ENCODE data around the gene EMC9.

Gene EMC9

DNA sequence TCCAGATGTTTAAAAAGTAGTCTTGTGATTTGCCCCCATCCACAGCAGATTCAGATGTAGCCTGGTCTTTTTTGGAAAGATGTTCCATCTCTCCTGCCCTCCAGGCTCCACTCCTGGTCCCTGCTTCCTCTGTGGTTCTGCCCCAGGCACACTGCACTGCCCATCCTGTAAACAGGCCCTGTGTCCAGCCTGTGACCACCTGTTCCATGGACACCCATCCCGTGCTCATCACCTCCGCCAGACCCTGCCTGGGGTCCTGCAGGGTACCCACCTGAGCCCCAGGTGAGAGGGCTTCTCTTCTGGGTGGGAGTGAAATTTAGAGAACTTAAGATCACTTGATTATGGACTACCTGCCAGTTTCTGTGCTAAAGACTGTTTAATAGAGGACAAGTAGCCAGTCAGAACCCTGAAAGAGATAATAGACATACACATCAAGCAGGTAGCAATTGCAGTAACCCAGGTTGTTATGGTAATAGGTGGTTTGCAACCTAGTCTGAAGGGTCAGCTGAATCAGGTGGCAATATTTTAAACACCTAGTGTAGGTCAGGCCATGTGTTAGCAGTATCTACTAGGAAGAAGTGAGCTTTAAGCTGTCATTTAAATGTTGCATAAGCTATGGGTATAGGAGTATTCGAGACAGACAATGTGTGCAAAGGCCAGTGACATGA is 8.0 kb upstream of the EMC9 start:
- Mint-ChIP-seq H3K4me3 (peak overlapping the region; percentile 100), H3K27me3 (ENCODE audit: low read depth) (no peaks in the 10 kb centered on the region), H3K27ac (peak overlapping the region; percentile 26), H3K9me3 (no peaks in the 10 kb centered on the region), H3K4me1 (ENCODE audit: low read depth) (peaks cover 36% of the 10 kb centered on the region), H3K36me3 (ENCODE audit: low read depth) (peaks cover 62% of the 10 kb centered on the region)
- DNase-seq (ENCODE audit: low spot score): no peak

DNA sequence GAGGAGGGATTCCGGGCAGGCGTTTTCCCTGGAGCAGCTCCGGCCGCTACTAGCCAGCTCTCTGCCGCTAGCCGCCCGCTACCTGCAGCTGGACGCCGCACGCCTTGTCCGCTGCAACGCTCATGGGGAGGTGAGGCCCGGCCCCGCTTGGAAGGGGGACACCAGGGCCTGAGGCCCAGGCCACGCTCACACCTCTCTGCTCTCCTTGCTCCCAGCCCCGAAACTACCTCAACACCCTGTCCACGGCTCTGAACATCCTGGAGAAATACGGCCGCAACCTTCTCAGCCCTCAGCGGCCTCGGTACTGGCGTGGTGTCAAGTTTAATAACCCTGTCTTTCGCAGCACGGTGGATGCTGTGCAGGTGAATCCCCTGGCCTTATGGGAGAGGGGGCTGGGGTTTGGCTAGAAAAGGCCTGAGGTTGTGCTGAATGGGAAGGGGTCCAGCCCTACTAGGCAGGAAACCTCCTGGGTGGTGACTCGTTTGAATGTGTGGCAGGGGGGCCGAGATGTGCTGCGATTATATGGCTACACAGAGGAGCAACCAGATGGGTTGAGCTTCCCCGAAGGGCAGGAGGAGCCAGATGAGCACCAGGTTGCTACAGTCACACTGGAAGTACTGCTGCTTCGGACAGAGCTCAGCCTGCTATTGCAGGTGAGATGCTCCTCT is 6.5 kb upstream of the EMC9 start:
- peak overlapping the region; percentile 100 for H3K4me3 Mint-ChIP-seq
- H3K27ac Mint-ChIP-seq: peak overlapping the region; percentile 82
- peaks cover 48% of the 10 kb centered on the region for H3K4me1 Mint-ChIP-seq (ENCODE audit: low read depth)
- no peaks in the 10 kb centered on the region for H3K9me3 Mint-ChIP-seq
- DNase-seq (ENCODE audit: low spot score): no peak
- peaks cover 73% of the 10 kb centered on the region for H3K36me3 Mint-ChIP-seq (ENCODE audit: low read depth)
- H3K27me3 Mint-ChIP-seq (ENCODE audit: low read depth): no peaks in the 10 kb centered on the region

DNA sequence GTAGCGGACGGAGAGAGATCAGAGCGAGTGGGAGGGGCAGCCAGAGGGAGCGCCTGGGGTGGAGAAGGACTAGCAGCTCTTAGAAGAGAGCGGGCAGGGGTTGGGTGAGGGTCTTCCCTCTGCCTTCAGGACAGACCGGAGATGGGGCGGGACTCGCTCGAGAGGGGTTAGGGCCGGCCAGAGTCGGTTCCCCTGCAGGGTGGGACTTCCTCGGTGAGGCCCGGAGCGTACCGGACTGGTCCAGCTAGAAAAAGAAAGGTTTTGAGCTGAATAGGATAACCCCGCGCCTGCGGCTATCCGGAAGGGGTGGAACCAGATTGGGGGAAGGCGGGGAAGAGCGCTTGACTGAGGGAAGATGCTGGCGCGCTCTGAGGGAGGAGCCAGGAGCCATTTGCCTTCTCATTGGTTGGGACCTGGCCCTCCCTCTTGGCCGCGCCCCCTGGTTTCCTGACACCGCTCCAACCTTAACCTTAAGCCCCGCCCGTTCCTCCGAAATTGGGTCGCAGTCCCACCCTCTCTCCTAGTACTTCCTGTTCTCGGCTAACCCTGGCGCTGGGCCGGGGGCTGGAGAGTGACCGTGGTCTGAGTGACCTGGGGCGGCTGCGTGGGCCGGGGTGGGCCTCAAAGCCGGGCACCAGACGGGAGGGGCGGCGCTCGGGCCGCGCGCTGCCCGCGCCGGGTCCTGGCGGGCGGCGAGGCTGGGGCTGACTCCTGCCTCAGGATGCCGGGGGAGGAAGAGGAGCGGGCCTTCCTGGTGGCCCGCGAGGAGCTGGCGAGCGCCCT is 5.8 kb upstream of the EMC9 start, which contains the start of gene RNF31:
TSS of gene RNF31 (plus strand) at position 521 of the 783 bp plus-strand sequence. CDS start at position 722, 201 bp downstream.
- Mint-ChIP-seq H3K27ac (peak within 1 kb of the TSS; percentile 100), H3K27me3 (ENCODE audit: low read depth) (no peaks in the 10 kb centered on the region), H3K4me1 (ENCODE audit: low read depth) (peaks cover 51% of the 10 kb centered on the region), H3K9me3 (no peaks in the 10 kb centered on the region), H3K4me3 (peak within 1 kb of the TSS; percentile 100), H3K36me3 (ENCODE audit: low read depth) (peaks cover 73% of the 10 kb centered on the region)
- peak; percentile 98 for DNase-seq (ENCODE audit: low spot score)

DNA sequence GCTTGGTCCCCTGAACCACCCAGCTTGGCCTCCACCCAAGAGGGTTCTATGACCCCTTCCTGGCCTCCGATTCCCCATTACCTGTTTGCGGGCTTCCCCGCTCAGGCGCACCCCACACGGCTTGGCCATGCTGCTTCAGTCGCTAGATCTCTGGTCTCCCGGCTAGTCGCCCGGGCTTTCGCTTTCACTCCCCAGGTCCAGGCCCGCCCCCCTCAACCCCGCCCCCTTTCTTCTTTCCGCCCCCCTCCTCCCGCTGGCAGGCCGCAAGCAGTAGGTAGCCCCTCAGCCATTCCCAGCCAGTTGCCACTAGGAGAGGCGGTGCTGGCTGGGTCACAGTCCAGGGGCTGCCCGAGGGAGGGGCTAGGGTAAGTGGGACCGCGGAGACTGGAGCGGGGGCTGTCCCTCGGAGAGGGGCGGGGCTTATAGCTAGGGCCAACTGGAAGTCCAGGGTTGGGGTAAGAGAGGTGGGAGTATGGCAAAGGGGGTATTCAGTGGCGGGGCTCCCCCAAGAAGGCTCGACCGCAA is 5.1 kb upstream of the EMC9 start, which contains the start of gene PSME2:
TSS of gene PSME2 (minus strand) at position 158 of the 525 bp plus-strand sequence. CDS start at position 129, 29 bp downstream.
- H3K4me3 Mint-ChIP-seq: peak within 1 kb of the TSS; percentile 100
- peaks cover 72% of the 10 kb centered on the region for H3K36me3 Mint-ChIP-seq (ENCODE audit: low read depth)
- H3K9me3 Mint-ChIP-seq: no peaks in the 10 kb centered on the region
- peaks cover 53% of the 10 kb centered on the region for H3K4me1 Mint-ChIP-seq (ENCODE audit: low read depth)
- H3K27me3 Mint-ChIP-seq (ENCODE audit: low read depth): no peaks in the 10 kb centered on the region
- DNase-seq (ENCODE audit: low spot score): peak; percentile 93
- peak within 1 kb of the TSS; percentile 100 for H3K27ac Mint-ChIP-seq

DNA sequence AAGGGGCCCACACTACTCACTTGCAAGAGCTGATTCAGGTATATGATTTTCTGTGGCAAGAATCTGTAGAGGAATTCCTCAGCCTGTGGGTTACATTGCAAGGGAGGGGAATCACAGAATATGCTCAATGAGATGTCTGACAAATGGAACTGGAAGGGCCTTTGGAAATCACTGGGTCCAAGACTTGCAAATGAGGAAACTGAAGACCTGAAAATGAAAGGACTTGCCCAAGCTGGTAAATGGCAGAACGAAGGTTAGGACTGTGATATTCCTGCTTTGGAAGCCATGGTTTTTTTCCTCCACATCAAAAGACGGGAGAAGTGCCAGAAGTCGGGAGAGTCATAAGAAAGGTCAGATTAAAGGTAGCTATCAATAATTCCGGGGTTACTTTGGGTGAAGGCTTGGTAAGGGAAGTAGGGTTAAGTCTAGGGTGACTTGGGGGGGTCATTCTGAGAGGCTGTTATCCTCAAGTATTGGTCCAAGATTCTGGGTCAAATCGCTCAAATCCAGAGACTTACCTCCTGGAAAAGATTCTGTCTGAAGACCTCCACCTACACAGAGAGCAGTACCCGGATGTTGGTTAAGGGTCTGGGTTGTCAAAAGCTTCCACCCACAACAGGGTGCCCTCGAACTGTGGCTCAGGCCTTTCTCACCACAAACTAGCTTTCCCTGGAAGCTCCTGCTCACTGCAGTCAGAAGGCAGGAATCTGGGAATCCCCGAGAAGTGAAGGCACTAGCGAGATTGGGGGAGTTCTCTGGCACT is 4.5 kb upstream of the EMC9 start:
- H3K9me3 Mint-ChIP-seq: no peaks in the 10 kb centered on the region
- DNase-seq (ENCODE audit: low spot score): no peak
- H3K27me3 Mint-ChIP-seq (ENCODE audit: low read depth): no peaks in the 10 kb centered on the region
- peak overlapping the region; percentile 100 for H3K4me3 Mint-ChIP-seq
- H3K27ac Mint-ChIP-seq: peak overlapping the region; percentile 100
- peaks cover 53% of the 10 kb centered on the region for H3K4me1 Mint-ChIP-seq (ENCODE audit: low read depth)
- peaks cover 67% of the 10 kb centered on the region for H3K36me3 Mint-ChIP-seq (ENCODE audit: low read depth)

DNA sequence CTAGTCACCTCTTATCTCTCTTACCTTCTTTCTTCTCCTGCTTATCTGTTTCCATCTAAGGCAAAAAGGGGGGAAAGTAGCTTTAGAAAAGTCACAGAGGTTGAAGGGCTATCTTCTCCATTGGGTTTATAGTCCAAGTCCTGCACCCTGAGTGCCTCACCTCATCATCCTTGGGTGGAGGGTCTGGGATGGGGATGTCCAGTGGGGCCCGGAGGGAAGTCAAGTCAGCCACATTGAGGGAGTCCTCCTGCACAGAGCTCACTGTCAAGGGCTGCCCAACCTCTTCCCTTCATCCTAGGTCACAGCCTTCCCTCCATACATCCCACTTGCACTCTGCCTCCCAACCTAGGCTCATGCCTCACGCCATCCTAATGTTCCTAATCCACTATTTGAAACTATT is 3.8 kb upstream of the EMC9 start:
- peak overlapping the region; percentile 100 for H3K4me3 Mint-ChIP-seq
- H3K27me3 Mint-ChIP-seq (ENCODE audit: low read depth): no peaks in the 10 kb centered on the region
- DNase-seq (ENCODE audit: low spot score): no peak
- H3K4me1 Mint-ChIP-seq (ENCODE audit: low read depth): peaks cover 49% of the 10 kb centered on the region
- peak overlapping the region; percentile 100 for H3K27ac Mint-ChIP-seq
- no peaks in the 10 kb centered on the region for H3K9me3 Mint-ChIP-seq
- peaks cover 67% of the 10 kb centered on the region for H3K36me3 Mint-ChIP-seq (ENCODE audit: low read depth)

DNA sequence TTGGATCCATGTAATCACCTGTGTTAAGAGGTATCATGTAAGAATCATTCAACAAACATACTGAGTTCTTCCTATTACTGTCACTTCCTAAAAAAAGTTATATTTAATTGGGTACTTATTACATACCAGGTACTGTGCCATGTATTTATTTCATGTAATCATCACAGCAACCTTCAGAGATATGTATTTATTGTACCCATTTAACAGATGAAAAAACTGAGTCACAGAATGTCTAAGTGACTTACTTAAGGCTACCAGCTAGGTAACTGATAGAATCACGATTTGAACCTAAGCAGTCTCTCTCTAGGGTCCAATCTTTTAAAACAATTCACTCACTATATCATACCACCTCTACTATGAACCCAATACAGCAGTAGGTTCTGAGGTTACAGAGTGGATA is 3.1 kb upstream of the EMC9 start:
- no peak for DNase-seq (ENCODE audit: low spot score)
- Mint-ChIP-seq H3K27ac (peak overlapping the region; percentile 50), H3K4me1 (ENCODE audit: low read depth) (peaks cover 50% of the 10 kb centered on the region), H3K4me3 (peak overlapping the region; percentile 100), H3K36me3 (ENCODE audit: low read depth) (peaks cover 68% of the 10 kb centered on the region), H3K9me3 (no peaks in the 10 kb centered on the region), H3K27me3 (ENCODE audit: low read depth) (no peaks in the 10 kb centered on the region)

DNA sequence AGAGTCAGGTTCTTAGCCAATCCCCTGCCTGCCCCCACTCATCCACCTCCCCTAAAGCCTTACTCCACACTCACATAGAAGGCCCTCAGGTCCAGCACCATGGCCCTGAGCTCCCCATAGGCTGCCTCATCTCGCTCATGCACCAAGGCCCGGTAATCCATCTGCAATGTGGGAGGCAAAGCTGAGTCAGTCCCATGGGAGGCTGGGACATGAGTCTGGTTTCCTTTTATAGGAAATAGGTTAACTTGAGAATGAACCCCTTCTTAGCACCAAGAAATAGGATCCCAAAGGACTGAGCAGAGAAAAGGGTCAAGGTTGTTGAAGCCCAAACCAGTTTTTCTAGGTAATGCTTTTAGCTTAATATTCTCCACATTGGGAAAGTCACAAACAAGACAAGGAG is 2.1 kb upstream of the EMC9 start:
- H3K4me3 Mint-ChIP-seq: peak overlapping the region; percentile 99
- H3K27ac Mint-ChIP-seq: peak overlapping the region; percentile 69
- H3K4me1 Mint-ChIP-seq (ENCODE audit: low read depth): peaks cover 50% of the 10 kb centered on the region
- no peaks in the 10 kb centered on the region for H3K9me3 Mint-ChIP-seq
- H3K36me3 Mint-ChIP-seq (ENCODE audit: low read depth): peaks cover 68% of the 10 kb centered on the region
- DNase-seq (ENCODE audit: low spot score): no peak
- no peaks in the 10 kb centered on the region for H3K27me3 Mint-ChIP-seq (ENCODE audit: low read depth)

DNA sequence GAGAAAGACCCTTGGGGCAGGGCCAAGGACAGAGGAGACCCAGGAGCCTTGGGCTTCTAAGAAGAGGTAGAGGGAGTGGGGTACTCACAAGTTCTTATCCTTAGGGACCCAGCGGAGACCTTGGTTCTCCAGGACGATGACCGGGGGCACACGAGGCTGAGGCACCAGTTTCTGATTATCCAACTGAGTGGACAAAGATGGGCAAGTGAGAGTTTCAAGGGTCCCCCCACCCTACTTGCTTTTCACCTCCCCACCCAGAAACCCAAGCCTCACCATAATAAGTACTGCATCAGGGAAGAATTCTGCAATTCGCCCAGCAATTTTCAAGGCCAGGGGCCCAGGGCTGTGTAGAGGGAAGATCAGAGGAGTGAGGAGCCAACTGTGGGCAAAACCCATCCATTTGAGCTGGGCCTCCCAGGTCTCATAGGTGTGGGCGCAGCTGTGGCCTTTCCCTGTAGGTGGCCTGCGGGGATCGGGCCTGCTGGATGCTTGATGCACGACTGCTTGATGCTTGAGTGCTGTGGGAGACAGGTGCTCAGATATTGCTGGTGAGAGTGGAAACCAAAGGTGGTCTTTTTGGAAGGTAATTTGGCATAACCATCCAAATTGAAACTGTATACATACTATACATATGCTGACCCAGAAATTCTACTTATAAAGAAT is 2.0 kb downstream of the EMC9 start:
- peaks cover 54% of the 10 kb centered on the region for H3K4me1 Mint-ChIP-seq (ENCODE audit: low read depth)
- DNase-seq (ENCODE audit: low spot score): no peak
- H3K9me3 Mint-ChIP-seq: no peaks in the 10 kb centered on the region
- H3K36me3 Mint-ChIP-seq (ENCODE audit: low read depth): peaks cover 64% of the 10 kb centered on the region
- H3K4me3 Mint-ChIP-seq: peak overlapping the region; percentile 99
- no peaks in the 10 kb centered on the region for H3K27me3 Mint-ChIP-seq (ENCODE audit: low read depth)
- H3K27ac Mint-ChIP-seq: peak overlapping the region; percentile 77

DNA sequence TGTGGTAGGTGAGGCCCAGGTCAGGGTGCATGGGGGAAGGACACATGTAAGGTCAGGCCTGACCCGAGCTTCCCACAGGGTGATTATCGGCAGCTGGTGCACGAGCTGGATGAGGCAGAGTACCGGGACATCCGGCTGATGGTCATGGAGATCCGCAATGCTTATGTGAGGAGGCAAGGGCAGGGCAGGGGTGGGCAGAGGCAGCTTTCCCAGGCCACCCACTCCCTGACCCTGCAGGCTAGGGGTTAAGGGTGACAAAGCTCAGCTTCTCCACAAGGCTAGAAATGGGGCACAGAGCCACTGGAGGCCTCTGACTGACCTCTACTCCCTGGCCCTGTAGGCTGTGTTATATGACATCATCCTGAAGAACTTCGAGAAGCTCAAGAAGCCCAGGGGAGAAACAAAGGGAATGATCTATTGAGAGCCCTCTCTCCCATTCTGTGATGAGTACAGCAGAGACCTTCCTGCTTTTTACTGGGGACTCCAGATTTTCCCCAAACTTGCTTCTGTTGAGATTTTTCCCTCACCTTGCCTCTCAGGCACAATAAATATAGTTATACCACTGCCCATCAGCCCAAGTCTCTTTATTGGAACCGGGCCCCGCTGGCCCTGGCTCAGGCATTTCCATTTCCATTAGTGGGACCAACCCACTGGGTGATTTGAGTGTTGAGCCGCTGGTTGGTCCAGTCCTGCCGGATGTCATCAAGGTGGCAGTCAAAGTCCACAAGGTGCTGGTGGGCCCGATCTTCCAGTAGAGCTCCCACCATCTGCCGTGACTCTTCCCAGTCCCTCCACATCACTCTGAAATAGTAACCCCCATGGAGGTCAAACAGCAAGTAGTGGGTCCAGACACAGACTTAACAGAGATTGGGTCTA is 2.8 kb downstream of the EMC9 start:
- peak overlapping the region; percentile 77 for H3K27ac Mint-ChIP-seq
- H3K4me1 Mint-ChIP-seq (ENCODE audit: low read depth): peaks cover 49% of the 10 kb centered on the region
- H3K4me3 Mint-ChIP-seq: peak overlapping the region; percentile 99
- no peak for DNase-seq (ENCODE audit: low spot score)
- no peaks in the 10 kb centered on the region for H3K27me3 Mint-ChIP-seq (ENCODE audit: low read depth)
- peaks cover 56% of the 10 kb centered on the region for H3K36me3 Mint-ChIP-seq (ENCODE audit: low read depth)
- no peaks in the 10 kb centered on the region for H3K9me3 Mint-ChIP-seq

DNA sequence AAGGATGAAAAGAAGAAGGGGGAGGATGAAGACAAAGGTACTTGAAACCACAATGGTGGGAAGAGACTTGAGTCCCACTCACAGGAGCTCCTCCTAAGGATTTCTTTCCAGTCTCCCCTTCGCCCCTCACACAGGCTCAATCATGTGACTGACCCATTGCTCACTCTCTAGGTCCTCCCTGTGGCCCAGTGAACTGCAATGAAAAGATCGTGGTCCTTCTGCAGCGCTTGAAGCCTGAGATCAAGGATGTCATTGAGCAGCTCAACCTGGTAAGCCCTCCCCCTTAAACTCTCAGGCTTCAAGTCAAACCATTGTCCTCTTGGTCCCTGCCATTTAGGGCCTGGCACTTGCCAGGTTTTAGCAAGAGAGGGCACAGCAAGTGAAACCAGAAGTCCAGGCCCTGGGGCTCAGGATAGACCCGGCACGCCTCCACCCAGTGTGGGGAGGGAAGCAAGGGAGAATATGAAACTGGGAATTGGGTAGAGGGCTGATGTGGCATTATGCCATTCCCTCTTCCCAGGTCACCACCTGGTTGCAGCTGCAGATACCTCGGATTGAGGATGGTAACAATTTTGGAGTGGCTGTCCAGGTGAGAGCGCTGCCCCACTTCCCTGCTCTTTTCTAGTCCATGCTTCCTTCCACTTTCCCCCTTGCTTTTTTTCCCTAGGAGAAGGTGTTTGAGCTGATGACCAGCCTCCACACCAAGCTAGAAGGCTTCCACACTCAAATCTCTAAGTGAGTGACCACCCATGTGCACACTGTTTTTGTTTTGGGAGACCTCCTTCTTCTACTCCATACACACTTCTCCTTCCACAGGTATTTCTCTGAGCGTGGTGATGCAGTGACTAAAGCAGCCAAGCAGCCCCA is 3.6 kb downstream of the EMC9 start:
- H3K27me3 Mint-ChIP-seq (ENCODE audit: low read depth): no peaks in the 10 kb centered on the region
- H3K36me3 Mint-ChIP-seq (ENCODE audit: low read depth): peaks cover 48% of the 10 kb centered on the region
- no peaks in the 10 kb centered on the region for H3K9me3 Mint-ChIP-seq
- H3K4me1 Mint-ChIP-seq (ENCODE audit: low read depth): peaks cover 44% of the 10 kb centered on the region
- H3K4me3 Mint-ChIP-seq: peak overlapping the region; percentile 90
- DNase-seq (ENCODE audit: low spot score): no peak
- peak overlapping the region; percentile 58 for H3K27ac Mint-ChIP-seq
